ENCODE measurements around the gene PLA2G2D.

GRCh38 chr1:20117236-20117635 is 2.1 kb downstream of the PLA2G2D start:
- TF ChIP-seq ZNF274 (IDR thresholded peaks at IDR 0.05; ENCODE audit: low read depth, low read length) = no peak
- TF ChIP-seq YY1 (IDR thresholded peaks at IDR 0.05; ENCODE audit: insufficient read depth, insufficient read length) = no peak
- no peak for TF ChIP-seq SUZ12 (IDR thresholded peaks at IDR 0.05; ENCODE audit: extremely low read depth, insufficient read depth, insufficient read length)
